ENCODE measurements around the gene CSKMT.
"Not testable (repeated sequence)": the region's sequence is repeated elsewhere in the genome, so short reads cannot be mapped to it uniquely, and the experiment has no call there.

CSKMT gene

DNA sequence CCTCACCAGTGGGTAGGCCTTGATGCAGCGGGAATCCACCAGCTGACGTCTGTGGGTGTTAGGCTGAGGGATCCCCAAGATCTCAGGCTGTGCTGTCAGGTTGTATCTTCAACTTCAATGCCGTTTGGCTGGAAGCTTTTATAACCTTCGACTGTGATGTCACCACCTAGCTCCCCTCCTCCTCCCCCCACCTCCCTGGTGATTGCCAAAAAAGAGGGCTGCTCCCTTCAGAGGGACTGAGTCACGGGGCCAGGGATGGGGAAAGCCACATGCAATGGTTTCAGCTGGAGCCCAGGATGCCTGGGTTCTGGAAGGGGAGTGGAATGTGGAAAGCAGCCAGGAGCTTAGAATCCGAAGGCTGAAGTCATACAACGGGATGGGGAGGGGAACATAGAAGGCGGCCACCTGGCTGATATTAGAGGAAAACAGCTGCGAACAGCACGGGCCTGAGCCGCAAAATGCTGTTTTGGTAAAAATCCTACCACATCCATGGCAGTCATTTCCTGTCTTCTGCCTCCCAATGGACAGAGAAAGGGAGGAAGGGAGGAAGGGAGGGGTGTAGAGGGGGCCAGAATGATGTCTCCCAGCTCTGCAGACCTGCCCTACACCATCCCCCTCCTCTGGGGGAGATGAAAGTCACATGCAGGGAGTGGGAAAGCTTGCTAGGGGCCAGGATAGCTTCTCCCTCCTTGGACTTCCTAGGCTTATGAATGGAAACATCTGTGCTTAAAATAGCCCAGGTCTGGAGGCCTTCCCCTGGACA, 24.5 kb downstream of the CSKMT start, which contains the start of gene LRRN4CL:
Gene LRRN4CL (minus strand): TSS at position 110 of the 763 bp plus-strand sequence. CDS start 1,022 bp downstream, outside the sequence.
- peak; percentile 80 for DNase-seq (ENCODE audit: low read depth)
- TF ChIP-seq, protein P1, sequence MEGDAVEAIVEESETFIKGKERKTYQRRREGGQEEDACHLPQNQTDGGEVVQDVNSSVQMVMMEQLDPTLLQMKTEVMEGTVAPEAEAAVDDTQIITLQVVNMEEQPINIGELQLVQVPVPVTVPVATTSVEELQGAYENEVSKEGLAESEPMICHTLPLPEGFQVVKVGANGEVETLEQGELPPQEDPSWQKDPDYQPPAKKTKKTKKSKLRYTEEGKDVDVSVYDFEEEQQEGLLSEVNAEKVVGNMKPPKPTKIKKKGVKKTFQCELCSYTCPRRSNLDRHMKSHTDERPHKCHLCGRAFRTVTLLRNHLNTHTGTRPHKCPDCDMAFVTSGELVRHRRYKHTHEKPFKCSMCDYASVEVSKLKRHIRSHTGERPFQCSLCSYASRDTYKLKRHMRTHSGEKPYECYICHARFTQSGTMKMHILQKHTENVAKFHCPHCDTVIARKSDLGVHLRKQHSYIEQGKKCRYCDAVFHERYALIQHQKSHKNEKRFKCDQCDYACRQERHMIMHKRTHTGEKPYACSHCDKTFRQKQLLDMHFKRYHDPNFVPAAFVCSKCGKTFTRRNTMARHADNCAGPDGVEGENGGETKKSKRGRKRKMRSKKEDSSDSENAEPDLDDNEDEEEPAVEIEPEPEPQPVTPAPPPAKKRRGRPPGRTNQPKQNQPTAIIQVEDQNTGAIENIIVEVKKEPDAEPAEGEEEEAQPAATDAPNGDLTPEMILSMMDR (conservative IDR thresholded peaks at IDR 0.05; ENCODE audit: low read depth, low read length), result peak; percentile 4
- no peak within 1 kb of the TSS for H3K4me3 ChIP-seq (ENCODE audit: low read depth, low read length)

DNA sequence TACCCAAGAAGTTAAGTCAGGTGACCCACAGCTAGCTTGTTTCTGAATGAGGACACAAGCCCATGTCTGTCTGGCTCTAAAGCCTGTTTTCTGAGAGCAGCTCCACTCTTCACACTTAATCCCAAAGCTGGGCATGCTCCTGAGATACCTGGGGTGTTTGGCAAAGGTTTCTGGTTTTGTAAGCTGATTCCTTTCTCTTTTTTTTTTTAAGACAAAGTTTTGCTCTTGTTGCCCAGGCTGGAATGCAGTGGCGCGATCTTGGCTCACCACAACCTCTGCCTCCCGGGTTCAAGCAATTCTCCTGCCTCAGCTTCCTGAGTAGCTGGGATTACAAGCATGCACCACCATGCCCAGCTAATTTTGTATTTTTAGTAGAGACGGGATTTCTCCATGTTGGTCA, 28.5 kb downstream of the CSKMT start:
- H3K4me3 ChIP-seq (ENCODE audit: low read depth, low read length); DNase-seq (ENCODE audit: low read depth): not testable (repeated sequence)

DNA sequence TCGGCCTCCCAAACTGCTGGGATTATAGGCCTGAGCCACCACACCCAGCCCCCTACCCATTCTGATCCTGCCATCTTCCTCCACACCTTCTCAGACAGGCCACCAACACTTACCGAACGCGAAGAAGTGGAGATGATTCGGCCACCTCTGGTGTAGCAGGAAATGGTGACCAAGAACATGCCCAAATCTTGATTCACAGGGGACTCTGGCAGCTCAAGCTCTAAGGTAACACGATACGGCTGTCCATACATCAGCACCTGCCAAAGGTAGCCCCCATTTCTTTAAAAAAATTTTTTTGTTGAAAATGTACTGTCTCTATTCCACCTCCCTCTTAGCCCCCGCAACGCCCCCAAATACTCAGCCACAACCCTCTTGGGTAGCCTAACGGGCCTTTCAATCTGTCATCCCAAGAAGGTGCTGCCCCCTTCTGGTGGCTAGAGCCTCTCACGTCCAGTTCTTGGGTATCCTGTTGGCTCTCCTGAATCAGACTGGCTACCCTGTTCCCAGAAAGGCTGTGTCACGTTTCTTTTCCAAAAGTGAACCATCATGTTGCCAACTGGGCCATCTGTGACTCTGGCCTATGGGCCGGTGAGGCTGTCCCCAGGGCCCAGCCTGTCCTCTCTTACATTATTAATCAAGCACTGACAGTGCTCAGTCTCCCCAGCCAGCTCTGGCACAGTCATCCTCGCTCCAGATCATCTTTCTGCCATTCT, 29.5 kb downstream of the CSKMT start:
- DNase-seq (ENCODE audit: low read depth), result peak; percentile 90
- TF ChIP-seq, protein P1 (conservative IDR thresholded peaks at IDR 0.05; ENCODE audit: low read depth, low read length), result peak; percentile 89

DNA sequence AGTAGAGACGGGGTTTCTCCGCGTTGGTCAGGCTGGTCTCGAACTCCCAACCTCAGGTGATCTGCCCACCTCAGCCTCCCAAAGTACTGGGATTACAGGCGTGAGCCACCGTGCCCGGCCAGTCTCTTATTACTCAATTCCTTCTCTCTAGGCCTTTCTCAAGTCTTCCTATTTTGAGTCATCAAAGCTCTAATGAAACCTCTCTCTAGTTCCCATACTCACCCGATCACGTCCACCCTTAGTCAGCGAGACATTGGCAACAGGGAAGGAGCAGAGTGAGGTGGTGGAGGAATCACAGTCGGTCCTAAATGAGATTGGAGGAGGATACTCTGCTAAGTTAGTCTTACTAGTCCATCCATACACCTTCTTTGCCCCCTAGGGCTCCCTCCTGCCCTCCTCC, 37.1 kb downstream of the CSKMT start:
- DNase-seq (ENCODE audit: low read depth), result no peak
- TF ChIP-seq, protein P1 (conservative IDR thresholded peaks at IDR 0.05; ENCODE audit: low read depth, low read length), result no peak
- no peak overlapping the region for H3K4me3 ChIP-seq (ENCODE audit: low read depth, low read length)

More for the DNA sequence above, 29.5 kb downstream of the CSKMT start:
- H3K4me3 ChIP-seq (ENCODE audit: low read depth, low read length), result no peak overlapping the region

DNA sequence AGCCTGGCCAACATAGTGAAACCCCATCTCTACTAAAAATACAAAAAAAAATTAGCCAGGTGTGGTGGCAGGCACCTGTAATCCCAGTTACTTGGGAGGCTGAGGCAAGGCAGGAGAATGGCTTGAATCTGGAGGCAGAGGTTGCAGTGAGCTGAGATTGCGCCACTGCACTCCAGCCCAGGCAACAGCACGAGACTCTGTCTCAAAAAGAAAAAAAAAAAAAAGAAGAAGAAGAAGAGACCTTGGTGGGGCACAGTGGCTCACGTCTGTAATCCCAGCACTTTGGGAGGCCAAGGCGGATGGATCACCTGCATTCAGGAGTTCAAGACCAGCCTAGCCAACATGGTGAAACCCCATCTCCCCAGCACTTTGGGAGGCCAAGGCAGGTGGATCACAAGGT, 38.8 kb downstream of the CSKMT start:
- not testable (repeated sequence) for H3K4me3 ChIP-seq (ENCODE audit: low read depth, low read length); DNase-seq (ENCODE audit: low read depth)

DNA sequence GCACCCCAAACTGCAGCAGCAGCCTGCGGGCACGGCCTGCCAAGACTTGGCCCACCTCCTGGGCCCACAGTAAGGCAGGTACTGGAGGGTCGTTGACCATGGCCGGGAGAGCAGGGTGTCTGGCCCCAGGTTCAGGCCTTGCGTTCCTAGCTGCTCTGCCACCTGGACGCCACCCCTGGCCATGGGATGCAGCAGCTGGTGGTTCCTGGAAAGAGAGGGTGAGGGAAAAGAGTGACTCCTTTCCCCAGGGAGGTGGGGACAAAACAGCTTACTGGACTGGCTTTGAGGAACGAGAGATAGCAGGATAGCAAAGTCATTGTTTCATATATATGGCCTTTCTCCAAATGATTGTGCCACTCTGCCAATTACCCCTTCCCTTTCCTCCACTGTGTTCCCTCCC, 40.3 kb downstream of the CSKMT start:
- DNase-seq (ENCODE audit: low read depth), result no peak
- peak overlapping the region; percentile 82 for H3K4me3 ChIP-seq (ENCODE audit: low read depth, low read length)
- TF ChIP-seq, protein P1 (conservative IDR thresholded peaks at IDR 0.05; ENCODE audit: low read depth, low read length), result no peak

DNA sequence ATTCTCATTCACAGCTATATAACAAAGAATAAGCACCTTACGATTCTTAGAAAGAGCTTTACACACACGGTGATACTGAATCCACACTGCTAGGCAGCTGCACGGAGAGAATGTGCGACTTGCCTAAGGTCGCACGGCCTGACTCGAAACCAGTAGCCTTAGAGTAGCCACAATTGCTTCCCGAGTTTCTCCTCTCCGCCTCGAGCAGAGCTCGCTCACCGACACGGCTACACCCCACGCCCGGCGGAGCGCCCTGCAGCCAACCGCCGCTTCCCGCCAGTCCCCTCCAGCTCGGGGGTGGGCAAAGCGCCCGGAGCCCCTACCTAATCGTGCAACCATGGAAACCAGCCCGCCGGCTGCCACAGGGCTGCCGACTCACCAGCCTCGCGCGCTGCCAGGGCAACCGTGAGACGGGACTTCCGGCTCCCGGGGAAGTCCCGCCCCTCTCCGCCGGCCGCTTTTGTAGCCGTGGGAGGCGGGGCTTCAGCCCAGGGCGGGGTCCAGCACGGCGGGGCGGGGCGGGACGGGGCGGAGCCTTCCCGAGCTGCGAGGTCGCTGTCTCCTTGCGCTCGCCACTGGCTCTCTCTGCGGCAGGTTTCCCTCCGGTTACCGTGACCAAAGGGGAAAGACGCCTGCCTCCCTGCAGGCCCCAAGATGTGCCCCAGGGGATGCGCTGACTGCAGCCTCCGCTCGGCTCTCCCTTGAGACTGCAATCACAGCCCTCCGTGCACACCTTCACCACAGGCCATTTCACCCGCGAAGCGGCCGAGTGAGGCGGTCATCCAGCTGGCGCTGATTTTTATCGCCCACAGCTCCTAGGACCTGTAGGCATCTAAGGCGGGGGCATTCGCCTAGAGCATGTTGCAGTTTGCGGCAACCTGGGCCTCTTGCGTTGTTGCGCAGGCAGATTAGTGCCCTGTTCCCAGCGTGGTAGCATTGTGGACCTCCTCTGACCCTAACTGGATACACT, 41.1 kb downstream of the CSKMT start:
- TF ChIP-seq, protein P1 (conservative IDR thresholded peaks at IDR 0.05; ENCODE audit: low read depth, low read length), result no peak
- DNase-seq (ENCODE audit: low read depth), result peak; percentile 94

More for the DNA sequence above, 41.1 kb downstream of the CSKMT start:
- H3K4me3 ChIP-seq (ENCODE audit: low read depth, low read length), result peak overlapping the region; percentile 82
